ENCODE measurements around the gene AUTS2. TPM values are rescaled to one million over a fixed set of nuclear protein-coding genes. Genes with fewer than 3 reads are reported as not detected.

Gene AUTS2
- total RNA-seq, 1 donor from 2014 or later, result 26.1 TPM

DNA sequence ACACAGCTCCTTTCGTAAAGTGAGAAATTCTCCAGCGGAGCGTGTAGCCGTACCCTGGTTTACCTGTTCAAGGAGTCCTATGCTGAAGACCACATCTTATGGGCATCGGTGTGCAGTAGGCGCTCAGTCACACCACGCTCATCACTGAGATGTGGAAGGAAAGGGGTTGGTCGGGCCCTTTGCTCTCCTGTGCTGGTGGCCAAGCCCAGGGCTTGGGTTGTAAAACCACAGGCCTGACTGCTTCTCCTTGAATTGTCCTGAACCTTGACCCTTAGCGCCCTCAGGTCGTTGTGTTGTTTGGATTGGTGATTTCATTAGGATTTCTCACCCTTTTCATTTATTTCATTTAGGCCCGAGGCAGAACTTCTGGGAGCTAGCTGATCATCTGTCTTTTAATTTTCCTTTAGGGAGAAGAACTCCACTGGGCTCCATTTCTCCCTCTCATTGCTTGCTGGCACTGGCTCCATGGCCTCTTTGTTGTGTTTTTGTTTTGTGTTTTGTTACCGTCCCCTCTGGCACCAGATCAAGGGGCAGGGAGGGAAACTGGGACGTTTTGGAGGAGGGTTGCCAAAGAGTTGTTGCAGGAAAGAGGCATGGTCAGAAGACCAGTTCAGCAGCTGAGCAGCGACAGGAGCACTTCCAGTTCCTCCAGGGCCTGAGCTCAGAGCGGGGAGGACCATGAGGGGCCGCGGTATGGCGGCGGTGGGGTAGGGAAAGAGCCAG lies 1022.2 kb downstream of the AUTS2 start:
- DNase-seq (ENCODE audit: low spot score) (peak; percentile 50), ATAC-seq (peak; percentile 73)

GRCh38 chr7:70621954-70622600 lies 1023.8 kb downstream of the AUTS2 start:
- DNase-seq (ENCODE audit: low spot score) (no peak), ATAC-seq (peak; percentile 55)

GRCh38 chr7:70622936-70623335 lies 1024.7 kb downstream of the AUTS2 start:
- ATAC-seq, result no peak
- DNase-seq (ENCODE audit: low spot score), result no peak

GRCh38 chr7:70624500-70625103 lies 1026.3 kb downstream of the AUTS2 start:
- DNase-seq (ENCODE audit: low spot score) (no peak), ATAC-seq (no peak)

- DNase-seq (ENCODE audit: low spot score) (no peak), ATAC-seq (no peak)
Measured at GRCh38 chr7:70627461-70627860, 1029.2 kb downstream of the AUTS2 start.

DNA sequence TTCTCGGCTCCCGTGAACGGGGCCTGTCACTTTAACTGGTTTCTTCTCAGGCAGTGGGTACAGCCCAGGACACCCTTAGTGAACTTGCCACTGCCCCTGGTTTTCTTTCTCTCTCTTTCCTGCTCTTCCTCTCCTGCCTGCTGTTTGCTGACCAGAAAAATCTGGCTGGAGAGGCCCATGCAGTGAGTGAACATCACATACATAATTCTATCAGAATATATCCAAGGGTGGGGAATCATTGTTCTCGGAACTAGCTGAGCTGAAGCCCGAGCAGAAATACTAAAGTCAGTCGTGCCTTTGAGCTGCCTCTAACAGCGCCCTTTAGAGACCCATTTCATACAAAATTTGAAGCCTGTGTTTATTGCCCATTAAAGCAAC lies 1032.2 kb downstream of the AUTS2 start:
- no peak for ATAC-seq
- no peak for DNase-seq (ENCODE audit: low spot score)

DNA sequence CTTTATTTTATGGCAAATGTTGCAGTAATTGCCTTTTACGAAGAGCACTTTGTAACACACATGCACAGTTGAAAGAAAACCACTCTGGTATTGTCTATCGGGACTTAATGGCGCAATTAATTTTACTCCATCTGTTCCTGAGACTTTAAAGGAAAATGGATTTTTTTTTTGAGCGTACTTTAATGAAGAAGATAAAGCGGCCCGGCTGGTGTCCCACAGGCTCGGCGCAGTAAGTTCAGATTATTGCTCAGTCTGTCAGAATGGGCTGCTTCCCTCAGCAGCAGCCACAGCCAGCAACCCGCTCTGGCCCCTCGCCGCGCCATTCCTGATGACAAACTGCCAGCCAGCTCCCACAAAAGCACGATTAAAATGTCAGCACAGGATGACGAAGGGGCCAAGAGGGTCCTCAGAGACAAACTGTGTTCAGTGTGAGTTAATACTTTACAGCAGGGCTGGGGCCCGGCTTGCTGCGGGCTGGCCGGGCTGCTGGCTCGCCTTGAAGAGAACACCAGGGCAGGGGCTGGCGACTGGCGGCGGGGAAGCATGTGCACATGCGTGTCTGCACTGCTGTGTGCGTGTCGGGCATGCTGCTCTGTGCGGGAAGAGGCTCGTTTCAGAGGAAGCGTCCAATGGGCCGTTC lies 1032.7 kb downstream of the AUTS2 start:
- DNase-seq (ENCODE audit: low spot score) (no peak), ATAC-seq (no peak)

DNA sequence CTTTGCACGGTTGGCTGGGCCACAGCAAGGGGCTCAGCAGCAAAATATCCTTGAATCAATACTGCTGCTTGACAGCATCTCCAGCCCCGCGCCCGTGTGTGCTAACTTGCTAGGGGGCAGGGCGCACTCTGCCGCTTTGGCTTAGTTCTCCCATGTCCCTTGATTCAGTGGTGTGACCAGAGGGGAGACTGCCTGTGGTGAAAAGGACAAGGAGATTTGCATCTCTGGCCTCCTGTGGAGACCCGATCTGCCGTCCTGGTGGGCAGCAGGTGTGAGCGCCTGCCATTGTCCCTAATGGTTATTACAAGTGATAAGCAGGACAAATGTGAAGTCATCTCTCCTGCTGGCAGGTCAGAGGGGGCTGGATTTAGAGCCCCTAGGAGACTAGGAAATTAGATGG lies 1033.4 kb downstream of the AUTS2 start:
- ATAC-seq (no peak), DNase-seq (ENCODE audit: low spot score) (no peak)

DNA sequence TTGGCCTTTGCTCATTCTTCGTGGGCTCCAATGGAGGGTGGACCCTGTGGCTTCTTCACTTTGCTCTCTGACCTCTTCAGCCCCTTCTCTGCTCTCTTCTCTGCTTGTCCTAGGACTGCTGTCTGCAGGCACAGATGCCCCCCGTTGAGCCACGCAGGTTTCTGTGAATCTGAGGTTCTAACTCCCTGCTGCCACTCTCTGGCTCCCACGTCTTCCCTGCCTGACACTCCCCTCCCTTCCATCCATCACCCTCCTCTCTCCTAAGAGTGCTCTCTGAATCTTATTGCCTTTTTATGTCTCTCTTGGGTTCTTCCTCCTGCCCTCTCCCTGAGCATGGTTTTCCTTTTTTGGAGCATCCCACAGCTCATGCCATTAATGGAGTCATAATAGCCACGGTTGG lies 1034.1 kb downstream of the AUTS2 start:
- ATAC-seq, result no peak
- no peak for DNase-seq (ENCODE audit: low spot score)

GRCh38 chr7:70634071-70634470 lies 1035.8 kb downstream of the AUTS2 start:
- ATAC-seq (no peak), DNase-seq (ENCODE audit: low spot score) (no peak)

DNA sequence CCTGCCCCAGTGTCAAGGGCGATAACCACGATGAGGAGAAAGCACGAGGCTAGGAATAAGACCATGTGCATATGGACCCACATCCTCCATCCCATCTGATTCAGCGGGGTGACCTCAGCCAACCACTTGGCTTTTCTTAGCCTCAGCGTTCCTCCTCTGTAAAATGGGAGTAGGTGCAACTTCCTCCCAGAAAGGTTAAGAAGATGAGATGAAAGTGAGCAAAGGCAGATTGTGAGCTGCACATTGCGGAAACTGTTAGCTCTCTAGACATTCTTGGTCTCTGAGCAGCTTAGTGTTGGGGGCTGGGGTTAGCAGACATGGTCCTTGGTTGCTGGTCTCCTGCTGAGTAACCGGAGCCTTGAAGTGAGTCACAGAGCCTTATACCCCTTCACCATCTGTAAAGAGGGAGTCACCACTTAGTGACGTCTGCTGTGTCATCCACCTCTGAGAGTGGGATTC lies 1036.4 kb downstream of the AUTS2 start:
- DNase-seq (ENCODE audit: low spot score) (no peak), ATAC-seq (no peak)

DNA sequence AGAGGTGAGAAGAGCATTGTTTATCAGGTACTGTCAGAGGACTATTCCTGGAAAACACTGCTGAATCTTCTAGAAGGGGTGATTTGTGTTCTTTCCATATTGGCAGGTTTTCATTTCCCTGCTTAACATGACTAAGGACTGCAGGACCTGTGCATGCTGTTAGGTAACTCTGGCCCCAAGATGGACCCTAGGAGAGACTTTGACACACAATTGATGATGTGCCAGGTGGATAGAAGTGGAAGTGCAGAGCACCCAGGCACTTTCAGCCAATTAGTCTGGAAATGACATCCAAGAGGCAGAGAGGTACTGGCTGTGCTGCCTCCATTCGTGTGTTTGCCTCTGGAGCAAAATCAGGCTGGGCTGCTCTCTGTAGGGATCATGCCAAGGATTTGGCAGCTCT lies 1037.4 kb downstream of the AUTS2 start:
- DNase-seq (ENCODE audit: low spot score), result no peak
- ATAC-seq, result peak; percentile 77

DNA sequence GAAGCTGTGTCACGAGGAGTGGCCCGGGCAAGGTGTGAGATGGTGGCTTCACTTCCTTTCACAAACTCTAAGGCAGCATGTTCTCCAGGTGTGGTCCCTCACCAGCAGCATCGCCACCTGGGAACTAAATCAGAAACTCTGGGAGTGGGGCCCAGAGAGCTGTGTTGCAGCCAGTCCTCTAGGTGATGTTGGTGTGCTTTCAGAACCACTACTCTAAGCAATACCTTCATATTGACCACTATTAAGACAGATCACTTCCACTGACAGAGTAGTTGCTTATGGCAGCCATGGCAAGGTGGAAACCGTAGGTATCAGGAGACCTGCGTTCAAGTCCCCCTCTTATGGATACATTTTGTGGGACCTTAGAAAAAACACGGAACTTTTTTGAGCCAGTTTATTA lies 1037.9 kb downstream of the AUTS2 start:
- peak; percentile 13 for ATAC-seq

DNA sequence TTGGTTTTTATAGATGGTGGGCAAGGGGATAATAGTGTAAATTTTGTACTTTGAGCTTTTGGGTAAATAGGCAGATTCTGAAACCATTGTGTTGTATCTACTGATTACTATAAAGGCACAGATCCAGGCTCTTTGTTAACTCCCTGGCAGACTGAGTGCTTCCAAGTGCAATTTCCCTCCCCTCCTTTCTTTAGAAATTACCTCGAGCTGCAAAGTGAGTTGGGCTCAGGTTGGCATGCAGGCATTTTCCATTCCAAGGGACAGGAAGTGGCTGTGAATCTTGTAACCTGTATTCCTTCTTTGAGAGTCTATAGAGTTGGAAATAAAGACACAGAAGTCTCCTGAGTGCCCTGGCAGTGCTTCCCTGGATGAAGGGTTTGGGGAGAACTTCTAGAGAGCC lies 1039.5 kb downstream of the AUTS2 start:
- no peak for ATAC-seq
- DNase-seq (ENCODE audit: low spot score), result no peak

More for the DNA sequence above, 1037.9 kb downstream of the AUTS2 start:
- no peak for DNase-seq (ENCODE audit: low spot score)

DNA sequence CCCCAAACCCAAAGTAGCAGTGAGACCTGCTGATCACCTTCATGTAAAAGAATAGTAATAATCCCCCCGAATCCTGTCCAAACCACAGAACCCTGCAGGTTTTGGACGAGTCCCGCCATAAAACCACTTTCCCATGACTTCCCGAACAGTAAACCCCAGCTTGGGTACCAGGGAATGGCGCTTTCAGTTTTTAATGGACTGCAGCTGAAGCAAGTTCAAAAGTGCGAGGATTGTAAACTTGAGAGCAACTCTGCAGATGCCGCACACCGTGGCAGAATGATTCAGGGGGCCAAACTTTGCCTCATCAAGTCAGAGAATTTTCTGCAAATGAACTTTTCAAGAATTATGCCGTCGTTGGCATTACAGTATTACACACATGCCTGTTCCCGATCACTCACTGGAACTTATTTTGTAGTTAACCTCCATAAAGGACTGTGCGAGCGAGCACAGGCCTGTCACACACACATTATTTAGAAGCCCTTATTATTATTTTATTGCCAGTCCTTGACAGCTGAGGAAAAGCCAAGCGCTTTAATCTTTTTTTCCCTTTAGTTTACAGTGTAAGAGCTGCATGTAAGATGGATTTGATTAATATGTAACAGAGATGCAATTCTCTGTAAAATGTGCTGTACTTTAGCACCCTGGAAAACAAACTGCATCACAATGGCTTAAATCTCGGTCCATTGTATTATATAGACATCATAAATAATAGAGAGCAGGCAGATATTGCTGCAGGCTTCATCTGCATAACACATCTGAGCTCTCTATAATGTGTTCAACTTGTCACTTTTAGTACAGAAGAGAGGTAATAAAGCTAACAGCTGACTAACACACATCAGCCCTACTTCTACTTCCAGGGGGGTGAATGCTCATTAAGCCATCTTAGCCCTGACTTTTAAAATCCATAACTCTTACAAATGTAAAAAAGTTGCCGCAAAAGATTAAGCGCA lies 1040.2 kb downstream of the AUTS2 start:
- DNase-seq (ENCODE audit: low spot score) (no peak), ATAC-seq (no peak)

DNA sequence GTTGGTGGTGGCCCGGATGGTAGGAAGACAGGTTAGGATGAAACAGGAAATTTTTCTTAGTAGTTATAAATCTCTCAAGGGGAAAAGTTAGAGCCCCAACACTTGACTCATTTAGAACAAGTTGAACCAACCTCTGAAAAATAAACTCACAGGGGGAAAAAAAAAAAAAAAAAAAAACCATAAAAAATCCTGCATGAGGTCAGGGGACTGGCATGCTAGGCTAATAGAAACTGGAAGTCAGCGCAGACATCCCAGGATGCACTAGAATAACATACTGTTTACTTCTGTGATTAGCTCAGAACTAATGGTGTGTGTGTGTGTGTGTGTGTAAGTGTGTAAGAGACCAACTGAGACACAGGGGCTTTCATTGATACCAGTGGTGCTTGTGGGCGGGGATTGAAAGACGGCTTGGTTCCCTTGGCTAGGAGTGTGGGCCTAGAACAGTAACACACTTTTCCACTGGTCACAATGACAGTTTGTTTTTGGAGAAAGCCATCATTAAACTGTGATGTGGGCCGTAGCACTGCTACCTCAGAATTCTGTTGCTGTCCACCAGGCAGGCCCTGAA lies 1042.1 kb downstream of the AUTS2 start:
- no peak for ATAC-seq

DNA sequence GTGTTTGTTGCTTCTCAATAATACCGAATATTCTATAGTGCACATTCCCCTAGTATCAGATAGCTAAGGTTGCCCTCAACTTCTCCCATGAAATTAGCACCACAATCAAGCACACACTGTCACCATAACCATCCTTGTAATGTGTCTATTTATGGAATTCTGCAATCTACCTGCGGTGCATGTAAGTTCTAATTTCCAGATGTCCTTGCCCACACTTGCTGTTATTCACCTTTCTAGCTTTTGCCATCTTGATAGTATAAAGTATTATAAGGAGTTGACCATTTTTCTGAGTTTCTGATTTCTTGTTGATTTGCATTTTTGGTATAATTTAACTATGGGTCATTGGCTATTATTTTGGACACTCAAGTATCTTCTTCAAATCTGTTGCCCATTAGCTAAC lies 1043.6 kb downstream of the AUTS2 start:
- DNase-seq (ENCODE audit: low spot score) (no peak), ATAC-seq (no peak)

More for the DNA sequence above, 1042.1 kb downstream of the AUTS2 start:
- no peak for DNase-seq (ENCODE audit: low spot score)

GRCh38 chr7:70645279-70645678 lies 1047.0 kb downstream of the AUTS2 start:
- DNase-seq (ENCODE audit: low spot score), result no peak

DNA sequence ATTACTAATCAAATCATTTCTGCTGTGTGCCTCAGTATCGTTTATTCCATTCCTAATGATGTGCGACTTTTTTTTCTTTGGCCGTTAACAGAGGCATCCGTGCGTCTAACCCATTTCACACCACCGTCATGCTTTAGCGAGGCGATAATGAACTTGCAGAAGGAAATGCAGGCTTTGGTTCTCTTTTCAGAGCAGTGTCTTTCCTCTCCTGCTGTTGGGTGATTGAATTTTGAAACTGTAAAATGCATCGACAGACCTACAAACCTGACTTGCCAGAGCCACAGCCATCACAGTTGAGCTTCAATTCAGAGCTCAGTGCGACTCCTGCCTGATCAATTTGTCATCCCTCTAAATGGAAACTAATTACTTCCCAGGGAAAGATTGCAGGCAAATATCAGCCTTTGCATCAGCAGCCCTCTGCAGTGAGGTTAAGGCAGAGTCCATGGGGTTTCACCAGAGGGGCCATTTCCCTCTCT lies 1047.6 kb downstream of the AUTS2 start:
- DNase-seq (ENCODE audit: low spot score) (no peak), ATAC-seq (no peak)

More at GRCh38 chr7:70645279-70645678, 1047.0 kb downstream of the AUTS2 start:
- ATAC-seq, result no peak
